ENCODE results near the gene BLTP1.

The BLTP1 gene

GRCh38 chr4:122170775-122171174 lies 18.6 kb downstream of the BLTP1 start:
- Histone ChIP-seq H2AFZ (ENCODE audit: low read length, unreplicated experiment) (no peak overlapping the region), H3K4me3 (ENCODE audit: low read depth, low read length) (no peak overlapping the region), H3K4me1 (ENCODE audit: control insufficient read depth, insufficient read depth, low read length, unreplicated experiment) (no peaks in the 10 kb centered on the region), H3K79me2 (ENCODE audit: control insufficient read depth, insufficient read depth, low read length, unreplicated experiment) (peaks cover 8% of the 10 kb centered on the region), H3K27me3 (ENCODE audit: insufficient read depth, low read length) (no peaks in the 10 kb centered on the region), H3K27ac (ENCODE audit: low read depth, low read length) (no peak overlapping the region), H3K36me3 (ENCODE audit: insufficient read depth, low read length) (no peaks in the 10 kb centered on the region; the same call in 1 of the 2 replicates)

GRCh38 chr4:122171323-122171722 lies 19.2 kb downstream of the BLTP1 start:
- Histone ChIP-seq H3K27ac (ENCODE audit: low read depth, low read length) (no peak overlapping the region), H3K79me2 (ENCODE audit: control insufficient read depth, insufficient read depth, low read length, unreplicated experiment) (peaks cover 8% of the 10 kb centered on the region), H3K4me3 (ENCODE audit: low read depth, low read length) (no peak overlapping the region), H3K36me3 (ENCODE audit: insufficient read depth, low read length) (no peaks in the 10 kb centered on the region; the same call in 1 of the 2 replicates), H3K4me1 (ENCODE audit: control insufficient read depth, insufficient read depth, low read length, unreplicated experiment) (no peaks in the 10 kb centered on the region), H3K27me3 (ENCODE audit: insufficient read depth, low read length) (no peaks in the 10 kb centered on the region), H2AFZ (ENCODE audit: low read length, unreplicated experiment) (no peak overlapping the region)

- Histone ChIP-seq H2AFZ (ENCODE audit: low read length, unreplicated experiment) (no peak overlapping the region), H3K79me2 (ENCODE audit: control insufficient read depth, insufficient read depth, low read length, unreplicated experiment) (peaks cover 3% of the 10 kb centered on the region), H3K27ac (ENCODE audit: low read depth, low read length) (no peak overlapping the region), H3K36me3 (ENCODE audit: insufficient read depth, low read length) (peaks cover 5% of the 10 kb centered on the region), H3K27me3 (ENCODE audit: insufficient read depth, low read length) (no peaks in the 10 kb centered on the region), H3K4me3 (ENCODE audit: low read depth, low read length) (no peak overlapping the region), H3K4me1 (ENCODE audit: control insufficient read depth, insufficient read depth, low read length, unreplicated experiment) (no peaks in the 10 kb centered on the region)
Observed at GRCh38 chr4:122172266-122172665, 20.1 kb downstream of the BLTP1 start.

DNA sequence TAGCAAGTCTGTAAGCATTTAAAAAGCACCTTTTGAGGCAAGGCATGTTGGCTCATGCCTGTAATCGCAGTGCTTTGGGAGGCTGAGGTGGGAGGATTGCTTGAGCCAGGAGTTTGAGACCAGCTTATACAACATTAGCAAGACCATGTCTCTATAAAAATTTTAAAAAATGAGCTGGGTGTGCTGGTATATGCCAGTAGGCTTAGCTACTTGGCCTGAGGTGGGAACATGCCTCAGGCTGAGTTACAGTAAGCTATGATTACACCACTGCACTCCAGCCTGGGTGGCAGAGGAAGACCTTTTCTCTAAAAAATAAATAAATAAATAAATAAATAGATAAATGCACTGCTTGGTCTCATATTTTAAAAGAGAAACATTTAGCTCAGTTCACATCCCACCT lies 26.8 kb downstream of the BLTP1 start:
- H3K4me3 ChIP-seq (ENCODE audit: low read depth, low read length) = no peak overlapping the region
- H3K27ac ChIP-seq (ENCODE audit: low read depth, low read length) = no peak overlapping the region
- H3K79me2 ChIP-seq (ENCODE audit: control insufficient read depth, insufficient read depth, low read length, unreplicated experiment) = no peaks in the 10 kb centered on the region
- no peaks in the 10 kb centered on the region for H3K27me3 ChIP-seq (ENCODE audit: insufficient read depth, low read length)
- peaks cover 8% of the 10 kb centered on the region for H3K36me3 ChIP-seq (ENCODE audit: insufficient read depth, low read length)
- H3K4me1 ChIP-seq (ENCODE audit: control insufficient read depth, insufficient read depth, low read length, unreplicated experiment) = no peaks in the 10 kb centered on the region
- no peak overlapping the region for H2AFZ ChIP-seq (ENCODE audit: low read length, unreplicated experiment)

DNA sequence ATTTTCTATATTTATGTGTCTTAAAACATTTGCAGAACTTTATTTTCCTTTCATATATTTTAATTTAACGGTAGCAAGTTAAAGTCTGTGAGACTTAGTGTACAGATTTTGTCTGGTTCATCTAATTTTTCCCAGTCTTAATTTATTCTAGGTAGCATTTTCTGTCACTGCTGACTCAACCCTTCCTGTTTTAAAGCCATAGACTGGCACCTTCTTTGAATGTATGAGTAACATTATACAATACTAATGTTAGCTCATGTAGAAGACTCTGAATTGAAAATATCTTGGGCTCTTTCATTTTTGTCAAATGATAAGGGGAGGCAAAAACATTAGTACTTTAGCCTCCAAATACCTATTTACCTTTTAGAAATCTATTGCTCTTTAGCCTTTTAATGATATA lies 43.6 kb downstream of the BLTP1 start:
- Histone ChIP-seq H3K36me3 (ENCODE audit: insufficient read depth, low read length) (peaks cover 21% of the 10 kb centered on the region; the same call in 1 of the 2 replicates), H3K27me3 (ENCODE audit: insufficient read depth, low read length) (no peaks in the 10 kb centered on the region), H3K79me2 (ENCODE audit: control insufficient read depth, insufficient read depth, low read length, unreplicated experiment) (no peaks in the 10 kb centered on the region), H3K4me1 (ENCODE audit: control insufficient read depth, insufficient read depth, low read length, unreplicated experiment) (no peaks in the 10 kb centered on the region), H3K4me3 (ENCODE audit: low read depth, low read length) (no peak overlapping the region), H2AFZ (ENCODE audit: low read length, unreplicated experiment) (no peak overlapping the region), H3K27ac (ENCODE audit: low read depth, low read length) (no peak overlapping the region)

Data from ACC112 (cell line).